DOHH2 (cell line): ENCODE results near the gene SGCD.

Experiments
- CTCF ChIP-seq: fragments of 200-600 bp; sonication (generic); IDR thresholded peaks from one replicate; pipeline ENCODE4 v1.5.1; 2014; ENCODE audit warnings: antibody characterized with exemption, mild to moderate bottlenecking, low read depth, low read length; ENCODE audit not compliant: poor library complexity, severe bottlenecking
- EZH2phosphoT487 ChIP-seq: fragments of 200-600 bp; sonication (generic); IDR thresholded peaks from 2 replicates; pipeline ENCODE4 v1.6.1; 2017; ENCODE audit warnings: borderline replicate concordance, mild to moderate bottlenecking, antibody characterized with exemption, low read length, moderate library complexity, mixed read lengths

GRCh38 chr5:156409834-156410233, 82.9 kb downstream of the SGCD start:
- TF ChIP-seq CTCF (no peak), EZH2phosphoT487 (no peak)
